Measurements from ENCODE around the gene PELI1.

PELI1 gene

GRCh38 chr2:64063454-64063853, 80.8 kb downstream of the PELI1 start:
- H3K36me3 ChIP-seq (ENCODE audit: control insufficient read depth in 4 of 4, insufficient read depth in 4 of 4, low read length in 3 of 4) = no peaks in the 10 kb centered on the region
- WGBS (ENCODE audit: insufficient coverage) = 100% methylated on average over 1 of the region's 3 CpGs
- H3K9me3 ChIP-seq (ENCODE audit: control extremely low read depth in 1 of 5, control insufficient read depth in 4 of 5, insufficient read depth in 2 of 5, low read depth in 1 of 5, low read length in 4 of 5) = no peaks in the 10 kb centered on the region
- peaks cover 0 to 7% (median 0%) of the 10 kb centered on the region in 4 experiments for H3K4me1 ChIP-seq (ENCODE audit: control extremely low read depth in 1 of 4, control insufficient read depth in 4 of 4, insufficient read depth in 4 of 4, low read length in 3 of 4)
- H3K4me3 ChIP-seq (ENCODE audit: control insufficient read depth in 1 of 7, extremely low read depth in 1 of 7, insufficient read depth in 4 of 7, low read depth in 2 of 7, low read length in 6 of 7) = no peak overlapping the region
- no peaks in the 10 kb centered on the region for H3K27me3 ChIP-seq (replicated peaks in 2 of 5; ENCODE audit: control insufficient read depth in 4 of 5, insufficient read depth in 5 of 5, low read length in 4 of 5)
- no peak overlapping the region for H3K27ac ChIP-seq (ENCODE audit: insufficient read depth in 1 of 2, low read depth in 1 of 2, low read length in 2 of 2, poor library complexity in 1 of 2, severe bottlenecking in 2 of 2)
- CTCF ChIA-PET = interaction anchor here (0.9 to 1.8 kb wide), 3 partner anchors 10 to 265 kb away, joined by 3 to 5 read pairs (median 3); no protein-coding TSS in a partner anchor
- POLR2A ChIA-PET = no interaction called here
- no peak for DNase-seq

- Histone ChIP-seq H3K36me3 (ENCODE audit: control insufficient read depth in 4 of 4, insufficient read depth in 4 of 4, low read length in 3 of 4) (no peaks in the 10 kb centered on the region), H3K27ac (ENCODE audit: insufficient read depth in 1 of 2, low read depth in 1 of 2, low read length in 2 of 2, poor library complexity in 1 of 2, severe bottlenecking in 2 of 2) (no peak overlapping the region), H3K9me3 (ENCODE audit: control extremely low read depth in 1 of 5, control insufficient read depth in 4 of 5, insufficient read depth in 2 of 5, low read depth in 1 of 5, low read length in 4 of 5) (no peaks in the 10 kb centered on the region), H3K27me3 (replicated peaks in 2 of 5; ENCODE audit: control insufficient read depth in 4 of 5, insufficient read depth in 5 of 5, low read length in 4 of 5) (no peaks in the 10 kb centered on the region), H3K4me3 (ENCODE audit: control insufficient read depth in 1 of 7, extremely low read depth in 1 of 7, insufficient read depth in 4 of 7, low read depth in 2 of 7, low read length in 6 of 7) (no peak overlapping the region), H3K4me1 (ENCODE audit: control extremely low read depth in 1 of 4, control insufficient read depth in 4 of 4, insufficient read depth in 4 of 4, low read length in 3 of 4) (peaks cover 0 to 7% (median 0%) of the 10 kb centered on the region in 4 experiments)
- ChIA-PET CTCF (interaction anchor here (0.9 to 1.8 kb wide), 4 partner anchors 9 to 265 kb away, joined by 3 to 5 read pairs (median 3); no protein-coding TSS in a partner anchor), POLR2A (no interaction called here)
- no peak for DNase-seq
Measured at GRCh38 chr2:64062840-64063239, 81.4 kb downstream of the PELI1 start.

- no peaks in the 10 kb centered on the region for H3K27me3 ChIP-seq (replicated peaks in 2 of 5; ENCODE audit: control insufficient read depth in 4 of 5, insufficient read depth in 5 of 5, low read length in 4 of 5)
- H3K36me3 ChIP-seq (ENCODE audit: control insufficient read depth in 4 of 4, insufficient read depth in 4 of 4, low read length in 3 of 4) = no peaks in the 10 kb centered on the region
- H3K9me3 ChIP-seq (ENCODE audit: control extremely low read depth in 1 of 5, control insufficient read depth in 4 of 5, insufficient read depth in 2 of 5, low read depth in 1 of 5, low read length in 4 of 5) = no peaks in the 10 kb centered on the region
- no peak overlapping the region for H3K4me3 ChIP-seq (ENCODE audit: control insufficient read depth in 1 of 7, extremely low read depth in 1 of 7, insufficient read depth in 4 of 7, low read depth in 2 of 7, low read length in 6 of 7)
- no peak for DNase-seq
- H3K27ac ChIP-seq (ENCODE audit: insufficient read depth in 1 of 2, low read depth in 1 of 2, low read length in 2 of 2, poor library complexity in 1 of 2, severe bottlenecking in 2 of 2) = no peak overlapping the region
- ChIA-PET POLR2A (no interaction called here), CTCF (interaction anchor here (0.7 to 2.8 kb wide), 3 partner anchors 269 to 460 kb away, joined by 3 to 9 read pairs (median 4); no protein-coding TSS in a partner anchor)
- peaks cover 0 to 2% (median under 1%) of the 10 kb centered on the region in 4 experiments for H3K4me1 ChIP-seq (ENCODE audit: control extremely low read depth in 1 of 4, control insufficient read depth in 4 of 4, insufficient read depth in 4 of 4, low read length in 3 of 4)
Measured at GRCh38 chr2:64059270-64059669, 85.0 kb downstream of the PELI1 start.

GRCh38 chr2:64056021-64056420, 88.2 kb downstream of the PELI1 start:
- H3K27ac ChIP-seq (ENCODE audit: insufficient read depth in 1 of 2, low read depth in 1 of 2, low read length in 2 of 2, poor library complexity in 1 of 2, severe bottlenecking in 2 of 2) = no peak overlapping the region
- peak in 2 of 3 donors; percentile 19 to 42 for DNase-seq
- ChIA-PET CTCF (interaction anchor here (1.5 to 2.1 kb wide), 3 partner anchors 272 to 275 kb away, joined by 6 to 13 read pairs (median 7); no protein-coding TSS in a partner anchor), POLR2A (no interaction called here)
- no peaks in the 10 kb centered on the region for H3K27me3 ChIP-seq (replicated peaks in 2 of 5; ENCODE audit: control insufficient read depth in 4 of 5, insufficient read depth in 5 of 5, low read length in 4 of 5)
- WGBS (ENCODE audit: insufficient coverage) = no CpG with 5 or more reads among the region's 2 CpGs
- H3K9me3 ChIP-seq (ENCODE audit: control extremely low read depth in 1 of 5, control insufficient read depth in 4 of 5, insufficient read depth in 2 of 5, low read depth in 1 of 5, low read length in 4 of 5) = no peaks in the 10 kb centered on the region
- H3K36me3 ChIP-seq (ENCODE audit: control insufficient read depth in 4 of 4, insufficient read depth in 4 of 4, low read length in 3 of 4) = no peaks in the 10 kb centered on the region
- peaks cover 6 to 16% (median 12%) of the 10 kb centered on the region in 4 experiments for H3K4me1 ChIP-seq (ENCODE audit: control extremely low read depth in 1 of 4, control insufficient read depth in 4 of 4, insufficient read depth in 4 of 4, low read length in 3 of 4)
- H3K4me3 ChIP-seq (ENCODE audit: control insufficient read depth in 1 of 7, extremely low read depth in 1 of 7, insufficient read depth in 4 of 7, low read depth in 2 of 7, low read length in 6 of 7) = no peak overlapping the region

GRCh38 chr2:64054161-64054915, 89.9 kb downstream of the PELI1 start:
- H3K4me3 ChIP-seq (ENCODE audit: control insufficient read depth in 1 of 7, extremely low read depth in 1 of 7, insufficient read depth in 4 of 7, low read depth in 2 of 7, low read length in 6 of 7) = no peak overlapping the region
- 100% methylated on average over 1 of the region's 4 CpGs for WGBS (ENCODE audit: insufficient coverage)

GRCh38 chr2:64052463-64053241, 91.6 kb downstream of the PELI1 start:
- Histone ChIP-seq H3K9me3 (ENCODE audit: control extremely low read depth in 1 of 5, control insufficient read depth in 4 of 5, insufficient read depth in 2 of 5, low read depth in 1 of 5, low read length in 4 of 5) (no peaks in the 10 kb centered on the region), H3K4me3 (ENCODE audit: control insufficient read depth in 1 of 7, extremely low read depth in 1 of 7, insufficient read depth in 4 of 7, low read depth in 2 of 7, low read length in 6 of 7) (no peak overlapping the region), H3K4me1 (ENCODE audit: control extremely low read depth in 1 of 4, control insufficient read depth in 4 of 4, insufficient read depth in 4 of 4, low read length in 3 of 4) (peaks cover 6 to 22% (median 15%) of the 10 kb centered on the region in 4 experiments), H3K27me3 (replicated peaks in 2 of 5; ENCODE audit: control insufficient read depth in 4 of 5, insufficient read depth in 5 of 5, low read length in 4 of 5) (no peaks in the 10 kb centered on the region), H3K36me3 (ENCODE audit: control insufficient read depth in 4 of 4, insufficient read depth in 4 of 4, low read length in 3 of 4) (no peaks in the 10 kb centered on the region), H3K27ac (ENCODE audit: insufficient read depth in 1 of 2, low read depth in 1 of 2, low read length in 2 of 2, poor library complexity in 1 of 2, severe bottlenecking in 2 of 2) (no peak overlapping the region)
- WGBS (ENCODE audit: insufficient coverage) = 13% methylated on average over 1 of the region's 3 CpGs
- DNase-seq = peak; percentile 19 to 67 (median 58)
- POLR2A ChIA-PET = no interaction called here
- CTCF ChIA-PET = interaction anchor here (1.8 to 9.9 kb wide), 2 partner anchors 276 to 510 kb away, joined by 5 to 206 read pairs; no protein-coding TSS in a partner anchor

More at GRCh38 chr2:64054161-64054915, 89.9 kb downstream of the PELI1 start:
- POLR2A ChIA-PET = no interaction called here
- no peak overlapping the region for H3K27ac ChIP-seq (ENCODE audit: insufficient read depth in 1 of 2, low read depth in 1 of 2, low read length in 2 of 2, poor library complexity in 1 of 2, severe bottlenecking in 2 of 2)
- no peak for DNase-seq
- H3K27me3 ChIP-seq (replicated peaks in 2 of 5; ENCODE audit: control insufficient read depth in 4 of 5, insufficient read depth in 5 of 5, low read length in 4 of 5) = no peaks in the 10 kb centered on the region
- H3K9me3 ChIP-seq (ENCODE audit: control extremely low read depth in 1 of 5, control insufficient read depth in 4 of 5, insufficient read depth in 2 of 5, low read depth in 1 of 5, low read length in 4 of 5) = no peaks in the 10 kb centered on the region
- H3K36me3 ChIP-seq (ENCODE audit: control insufficient read depth in 4 of 4, insufficient read depth in 4 of 4, low read length in 3 of 4) = no peaks in the 10 kb centered on the region
- H3K4me1 ChIP-seq (ENCODE audit: control extremely low read depth in 1 of 4, control insufficient read depth in 4 of 4, insufficient read depth in 4 of 4, low read length in 3 of 4) = peaks cover 6 to 22% (median 15%) of the 10 kb centered on the region in 4 experiments
- CTCF ChIA-PET = interaction anchor here (0.9 to 2.1 kb wide), 4 partner anchors 9 to 274 kb away, joined by 3 to 13 read pairs (median 4); no protein-coding TSS in a partner anchor
